ENCODE results near the gene MPL.
"Not testable (repeated sequence)": the region's sequence is repeated elsewhere in the genome, so short reads cannot be mapped to it uniquely, and the experiment has no call there.

The MPL gene

DNA sequence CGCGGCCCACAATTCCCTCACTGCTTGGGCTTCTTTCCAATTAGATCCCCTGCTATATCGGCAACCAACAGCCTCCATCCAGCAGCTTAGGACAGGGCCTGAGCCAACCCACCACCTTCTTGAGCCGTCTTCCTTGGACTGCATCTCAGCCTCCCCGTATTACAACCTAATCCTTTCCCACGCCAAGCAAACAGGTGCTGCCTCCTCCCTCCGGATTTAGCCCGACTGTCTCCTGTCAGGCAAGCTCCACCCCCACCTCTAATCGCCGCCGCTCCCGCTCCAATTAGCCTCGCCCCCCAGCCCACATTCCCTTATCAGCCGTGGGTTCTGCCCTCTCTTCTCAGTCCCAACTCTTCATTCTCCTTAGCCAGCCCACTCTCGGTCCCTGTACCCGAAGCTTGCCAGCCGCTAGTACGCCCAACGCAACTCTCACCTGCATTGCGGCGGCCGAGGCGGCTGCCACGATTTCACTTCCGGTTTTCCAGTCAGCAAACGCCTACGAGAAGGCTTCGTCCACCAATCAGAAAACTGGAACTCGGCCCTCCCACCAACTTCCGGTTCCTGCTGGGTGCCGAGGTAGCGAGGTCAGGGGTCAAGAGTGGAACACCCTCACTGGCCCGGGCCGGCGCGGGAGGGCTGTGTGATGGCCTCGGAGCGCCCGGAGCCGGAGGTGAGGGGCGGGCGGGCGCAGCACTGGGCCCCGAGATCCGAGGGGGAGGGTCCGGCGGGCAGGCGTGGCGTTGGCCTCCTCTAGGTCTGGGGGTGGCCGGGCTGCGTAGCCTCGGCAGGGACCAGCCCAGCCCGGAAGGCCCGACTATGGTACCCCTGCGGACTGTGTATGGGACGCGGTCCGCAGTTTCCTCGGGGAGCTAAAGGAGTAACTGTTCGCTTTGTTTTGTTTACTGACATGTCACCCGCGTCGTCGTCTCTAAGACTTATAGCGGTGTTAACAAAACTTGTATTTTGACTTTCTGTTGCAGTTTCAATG lies 52.0 kb downstream of the MPL start, which contains the start of the genes MED8 and SZT2:
Gene MED8, minus strand, starts transcription at position 475 of the 988 bp plus-strand sequence. Its CDS starts 36 bp downstream, at position 439.
Gene SZT2, plus strand, starts transcription at position 574 of the 988 bp plus-strand sequence. Its CDS starts 70 bp downstream, at position 644.
- Histone ChIP-seq H3K4me1 (ENCODE audit: control insufficient read depth, insufficient read depth, low read length) (peaks cover 10% of the 10 kb centered on the region), H3K4me3 (ENCODE audit: insufficient read depth, low read depth, low read length) (peak within 1 kb of the TSS; percentile 66), H3K27me3 (ENCODE audit: control insufficient read depth, insufficient read depth, low read length, poor library complexity, severe bottlenecking) (no peaks in the 10 kb centered on the region), H3K36me3 (ENCODE audit: control insufficient read depth, insufficient read depth, low read length) (peaks cover 23% of the 10 kb centered on the region), H3K27ac (ENCODE audit: insufficient read depth, low read depth, low read length, poor library complexity, severe bottlenecking) (peak within 1 kb of the TSS; percentile 58), H3K9me3 (ENCODE audit: control insufficient read depth, low read length) (no peaks in the 10 kb centered on the region)
- WGBS, 2 experiments: 0 to 1% methylated on average over 65 of the region's 65 CpGs

DNA sequence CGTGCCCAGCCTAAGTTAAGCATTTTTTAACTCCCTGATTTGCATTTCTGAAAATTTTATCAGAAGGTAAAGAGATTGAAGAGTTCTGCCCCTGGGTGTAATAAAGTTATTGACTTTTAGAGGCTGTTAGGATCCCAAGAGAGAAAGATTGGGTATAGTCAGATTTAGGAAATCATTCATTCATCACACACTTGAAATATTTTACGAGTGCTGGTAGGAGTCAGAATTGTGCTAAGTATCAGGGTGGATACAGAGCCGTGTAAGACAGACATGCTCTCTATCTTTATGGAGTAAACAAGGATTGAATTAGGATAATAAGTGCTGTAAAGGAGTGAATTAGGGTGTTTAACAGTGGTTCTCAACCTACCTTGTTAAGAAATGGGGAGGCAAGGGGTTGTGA lies 55.1 kb downstream of the MPL start:
- 93 to 98% methylated on average over 3 of the region's 3 CpGs for WGBS, 2 experiments
- Histone ChIP-seq H3K9me3 (ENCODE audit: control insufficient read depth, low read length) (no peaks in the 10 kb centered on the region), H3K27me3 (ENCODE audit: control insufficient read depth, insufficient read depth, low read length, poor library complexity, severe bottlenecking) (no peaks in the 10 kb centered on the region), H3K27ac (ENCODE audit: insufficient read depth, low read depth, low read length, poor library complexity, severe bottlenecking) (no peak overlapping the region), H3K4me1 (ENCODE audit: control insufficient read depth, insufficient read depth, low read length) (peaks cover 10% of the 10 kb centered on the region), H3K36me3 (ENCODE audit: control insufficient read depth, insufficient read depth, low read length) (no peaks in the 10 kb centered on the region), H3K4me3 (ENCODE audit: insufficient read depth, low read depth, low read length) (no peak overlapping the region)

DNA sequence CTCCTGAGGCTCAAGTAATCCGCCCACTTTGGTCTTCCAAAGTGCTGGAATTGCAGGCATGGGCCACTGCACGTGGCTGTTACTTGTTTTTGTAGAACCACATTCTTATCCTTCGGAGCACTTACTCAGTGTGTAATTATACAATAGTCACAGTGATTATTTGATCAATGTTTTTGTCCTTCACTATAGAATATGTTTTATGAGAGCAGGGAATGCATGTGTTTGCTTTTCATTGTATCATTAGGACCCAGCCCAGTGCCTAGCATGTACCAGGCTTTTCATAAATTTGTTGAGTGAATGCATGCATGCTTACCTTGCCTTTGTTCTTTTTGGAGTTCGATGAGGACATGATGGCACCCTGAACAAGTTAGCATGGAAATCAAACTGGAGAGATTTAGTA lies 57.9 kb downstream of the MPL start:
- Histone ChIP-seq H3K36me3 (ENCODE audit: control insufficient read depth, insufficient read depth, low read length) (no peaks in the 10 kb centered on the region), H3K27me3 (ENCODE audit: control insufficient read depth, insufficient read depth, low read length, poor library complexity, severe bottlenecking) (no peaks in the 10 kb centered on the region), H3K9me3 (ENCODE audit: control insufficient read depth, low read length) (no peaks in the 10 kb centered on the region), H3K4me3 (ENCODE audit: insufficient read depth, low read depth, low read length) (no peak overlapping the region), H3K27ac (ENCODE audit: insufficient read depth, low read depth, low read length, poor library complexity, severe bottlenecking) (no peak overlapping the region), H3K4me1 (ENCODE audit: control insufficient read depth, insufficient read depth, low read length) (no peaks in the 10 kb centered on the region)
- 91 to 93% methylated on average over 3 to 4 of the region's 4 CpGs for WGBS, 2 experiments

DNA sequence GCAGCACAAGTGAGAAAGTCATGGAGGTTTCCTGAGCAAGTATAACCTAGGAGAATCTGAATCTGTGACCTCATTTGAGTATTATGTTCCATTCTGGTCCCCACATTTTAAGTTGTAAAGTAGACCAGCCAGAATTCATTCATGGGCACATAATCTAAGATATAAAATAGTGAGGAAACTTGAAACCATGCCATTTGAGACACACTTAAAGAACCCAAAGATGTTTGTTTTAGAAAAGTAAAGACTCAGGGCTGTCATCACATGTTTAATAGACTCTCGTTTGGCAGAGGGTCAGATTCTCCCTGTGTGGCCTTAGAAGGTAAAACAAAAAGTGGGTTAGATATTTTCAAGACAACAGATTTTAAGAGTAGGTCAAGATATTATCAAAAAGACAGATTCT lies 58.4 kb downstream of the MPL start:
- Histone ChIP-seq H3K27ac (ENCODE audit: insufficient read depth, low read depth, low read length, poor library complexity, severe bottlenecking) (no peak overlapping the region), H3K4me3 (ENCODE audit: insufficient read depth, low read depth, low read length) (no peak overlapping the region), H3K27me3 (ENCODE audit: control insufficient read depth, insufficient read depth, low read length, poor library complexity, severe bottlenecking) (no peaks in the 10 kb centered on the region), H3K9me3 (ENCODE audit: control insufficient read depth, low read length) (no peaks in the 10 kb centered on the region), H3K36me3 (ENCODE audit: control insufficient read depth, insufficient read depth, low read length) (no peaks in the 10 kb centered on the region), H3K4me1 (ENCODE audit: control insufficient read depth, insufficient read depth, low read length) (no peaks in the 10 kb centered on the region)
- 77 to 100% methylated on average over 1 of the region's 1 CpG for WGBS, 2 experiments

DNA sequence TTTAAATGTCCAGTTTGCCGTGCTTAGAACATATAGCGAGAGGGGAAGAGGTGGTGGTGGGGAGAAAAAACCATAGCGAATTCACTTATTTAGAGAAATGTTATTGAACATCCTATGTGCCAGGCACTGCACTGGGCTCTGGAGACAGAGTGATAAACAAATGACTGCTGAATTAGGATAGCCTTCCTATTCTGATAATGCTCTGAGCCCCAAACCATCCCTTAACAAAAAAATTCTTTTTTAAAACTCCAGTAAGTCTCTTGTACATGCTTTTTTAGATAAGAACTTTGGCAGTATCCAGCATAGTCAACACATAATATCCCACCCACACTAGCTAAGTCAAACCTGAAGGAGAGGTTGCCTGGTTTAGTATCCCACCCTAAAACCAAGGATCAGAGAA lies 60.6 kb downstream of the MPL start:
- Histone ChIP-seq H3K4me3 (ENCODE audit: insufficient read depth, low read depth, low read length) (no peak overlapping the region), H3K27ac (ENCODE audit: insufficient read depth, low read depth, low read length, poor library complexity, severe bottlenecking) (no peak overlapping the region), H3K4me1 (ENCODE audit: control insufficient read depth, insufficient read depth, low read length) (no peaks in the 10 kb centered on the region), H3K27me3 (ENCODE audit: control insufficient read depth, insufficient read depth, low read length, poor library complexity, severe bottlenecking) (no peaks in the 10 kb centered on the region), H3K36me3 (ENCODE audit: control insufficient read depth, insufficient read depth, low read length) (no peaks in the 10 kb centered on the region), H3K9me3 (ENCODE audit: control insufficient read depth, low read length) (no peaks in the 10 kb centered on the region)
- WGBS, 2 experiments: 95 to 97% methylated on average over 3 of the region's 3 CpGs

DNA sequence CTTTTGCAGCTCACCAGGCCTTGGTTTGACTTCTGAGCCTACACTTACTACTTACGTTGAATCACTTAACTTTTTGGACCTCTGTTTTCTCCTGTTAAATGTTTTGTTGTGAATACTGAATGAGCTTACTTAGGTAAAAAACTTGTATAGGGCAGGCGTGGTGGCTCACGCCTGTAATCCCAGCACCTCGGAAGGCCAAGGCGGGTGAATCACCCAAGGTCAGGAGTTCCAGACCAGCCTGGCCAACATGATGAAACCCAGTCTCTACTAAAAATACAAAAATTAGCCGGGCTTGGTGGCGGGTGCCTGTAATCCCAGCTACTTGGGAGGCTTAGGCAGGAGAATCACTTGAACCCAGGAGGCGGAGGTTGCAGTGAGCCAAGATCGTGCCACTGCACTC lies 62.8 kb downstream of the MPL start:
- H3K36me3 ChIP-seq (ENCODE audit: control insufficient read depth, insufficient read depth, low read length); H3K27me3 ChIP-seq (ENCODE audit: control insufficient read depth, insufficient read depth, low read length, poor library complexity, severe bottlenecking); H3K4me1 ChIP-seq (ENCODE audit: control insufficient read depth, insufficient read depth, low read length); H3K27ac ChIP-seq (ENCODE audit: insufficient read depth, low read depth, low read length, poor library complexity, severe bottlenecking); H3K4me3 ChIP-seq (ENCODE audit: insufficient read depth, low read depth, low read length); H3K9me3 ChIP-seq (ENCODE audit: control insufficient read depth, low read length): not testable (repeated sequence)
- WGBS, 2 experiments: 95% methylated on average over 9 of the region's 9 CpGs

DNA sequence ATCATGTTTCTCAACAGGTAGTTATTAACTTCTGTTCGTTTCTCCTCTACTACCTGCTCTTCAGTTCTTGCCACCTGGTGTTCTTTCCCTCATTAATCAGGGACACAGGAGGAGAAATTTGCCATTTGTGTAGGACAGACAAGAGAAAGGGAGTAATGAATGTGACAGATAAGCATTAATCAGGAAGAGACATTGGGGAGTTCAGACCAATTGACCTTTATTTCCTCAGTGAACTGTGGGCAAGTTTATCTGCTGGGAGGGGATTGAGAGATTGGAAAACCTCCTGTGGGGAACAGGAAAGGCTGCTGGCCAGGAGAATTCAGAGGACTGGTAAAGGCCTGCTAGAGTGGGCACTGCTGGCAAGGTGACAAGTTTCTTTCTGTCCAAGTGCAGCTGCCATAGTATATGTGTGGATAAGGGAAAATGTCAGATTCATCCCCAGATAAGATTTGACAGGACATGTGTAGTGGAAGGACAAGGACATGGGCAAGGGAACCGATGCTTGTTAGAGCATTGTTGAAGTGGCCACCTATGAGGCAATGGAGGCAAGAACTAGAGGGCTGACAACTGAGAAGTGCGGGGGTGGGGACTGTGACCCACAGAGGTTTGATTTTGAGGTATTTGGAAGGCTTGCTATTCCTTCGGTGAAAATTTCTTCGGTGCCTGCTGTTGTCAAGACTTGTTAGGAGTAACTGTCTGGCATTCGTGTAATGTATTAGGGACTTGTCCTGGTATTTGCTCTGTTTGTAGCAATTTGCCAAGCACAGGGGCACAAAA lies 64.7 kb downstream of the MPL start:
- Histone ChIP-seq H3K27ac (ENCODE audit: insufficient read depth, low read depth, low read length, poor library complexity, severe bottlenecking) (no peak overlapping the region), H3K4me1 (ENCODE audit: control insufficient read depth, insufficient read depth, low read length) (no peaks in the 10 kb centered on the region), H3K27me3 (ENCODE audit: control insufficient read depth, insufficient read depth, low read length, poor library complexity, severe bottlenecking) (no peaks in the 10 kb centered on the region), H3K36me3 (ENCODE audit: control insufficient read depth, insufficient read depth, low read length) (peaks cover 13% of the 10 kb centered on the region), H3K9me3 (ENCODE audit: control insufficient read depth, low read length) (no peaks in the 10 kb centered on the region), H3K4me3 (ENCODE audit: insufficient read depth, low read depth, low read length) (no peak overlapping the region)
- 87 to 93% methylated on average over 6 of the region's 6 CpGs for WGBS, 2 experiments
